NCI-H2081 (cell line): ENCODE results near the gene SLC46A2.

Experiments
- DNase-seq, 2 experiments: peaks; one replicate each; lab custom pipeline; 2025; lab: John Stamatoyannopoulos, UW

Gene SLC46A2

GRCh38 chr9:112885324-112885723 is 5.4 kb downstream of the SLC46A2 start:
- no peak for DNase-seq

- no peak for DNase-seq
These were observed 6.0 kb downstream of the SLC46A2 start for GRCh38 chr9:112884721-112885120.

GRCh38 chr9:112884101-112884500 is 6.6 kb downstream of the SLC46A2 start:
- no peak for DNase-seq

- no peak for DNase-seq
These were observed 9.3 kb downstream of the SLC46A2 start for GRCh38 chr9:112881331-112881730.

GRCh38 chr9:112880650-112881049 is 10.0 kb downstream of the SLC46A2 start:
- DNase-seq = no peak

- no peak for DNase-seq
These were observed 11.9 kb downstream of the SLC46A2 start for GRCh38 chr9:112878752-112879151.

- DNase-seq = no peak
These were observed 16.8 kb downstream of the SLC46A2 start for GRCh38 chr9:112873773-112874405.

GRCh38 chr9:112872019-112872418 is 18.7 kb downstream of the SLC46A2 start:
- DNase-seq = no peak

- no peak for DNase-seq
These were observed 20.1 kb downstream of the SLC46A2 start for GRCh38 chr9:112870556-112870955.

- no peak for DNase-seq
These were observed 20.8 kb downstream of the SLC46A2 start for GRCh38 chr9:112869917-112870316.

- DNase-seq = no peak
These were observed 21.6 kb downstream of the SLC46A2 start for GRCh38 chr9:112869041-112869529.

GRCh38 chr9:112868461-112868860 is 22.2 kb downstream of the SLC46A2 start:
- no peak for DNase-seq

- DNase-seq = no peak
These were observed 23.2 kb downstream of the SLC46A2 start for GRCh38 chr9:112867275-112867991.

- no peak for DNase-seq
These were observed 23.9 kb downstream of the SLC46A2 start for GRCh38 chr9:112866662-112867274.

GRCh38 chr9:112864982-112865381 is 25.7 kb downstream of the SLC46A2 start:
- DNase-seq = no peak

GRCh38 chr9:112864403-112864802 is 26.3 kb downstream of the SLC46A2 start:
- DNase-seq = no peak

GRCh38 chr9:112863746-112864145 is 26.9 kb downstream of the SLC46A2 start:
- no peak for DNase-seq

GRCh38 chr9:112863214-112863613 is 27.5 kb downstream of the SLC46A2 start:
- DNase-seq = no peak

GRCh38 chr9:112861638-112862555 is 28.8 kb downstream of the SLC46A2 start:
- no peak for DNase-seq

GRCh38 chr9:112861155-112861554 is 29.5 kb downstream of the SLC46A2 start:
- no peak for DNase-seq

- no peak for DNase-seq
These were observed 30.2 kb downstream of the SLC46A2 start for GRCh38 chr9:112860451-112860850.

GRCh38 chr9:112858625-112859147 is 32.0 kb downstream of the SLC46A2 start:
- no peak for DNase-seq
